HFF-Myc (cell line): ENCODE results near the gene TEFM.

Experiments used
- DNase-seq: peaks from one replicate; pipeline ENCODE4 v3.0.0-alpha.2; 2011; ENCODE audit warnings: low read depth; ENCODE audit errors: extremely low read depth
- H3K4me3 ChIP-seq: replicated peaks from 2 replicates; pipeline ENCODE4 v1.5.1; 2011; ENCODE audit warnings: low read depth, mild to moderate bottlenecking, control low read depth, low read length
- CTCF ChIP-seq: IDR thresholded peaks from 2 replicates; pipeline ENCODE4 v1.5.1; 2012; ENCODE audit warnings: mild to moderate bottlenecking, low read depth, low read length, control low read depth; ENCODE audit errors: missing control alignments

TEFM gene

GRCh38 chr17:30905742-30906100 is 317 bp downstream of the TEFM start:
- TF ChIP-seq CTCF: no peak
- DNase-seq: no peak
- peak overlapping the region; percentile 86 for H3K4me3 ChIP-seq

DNA sequence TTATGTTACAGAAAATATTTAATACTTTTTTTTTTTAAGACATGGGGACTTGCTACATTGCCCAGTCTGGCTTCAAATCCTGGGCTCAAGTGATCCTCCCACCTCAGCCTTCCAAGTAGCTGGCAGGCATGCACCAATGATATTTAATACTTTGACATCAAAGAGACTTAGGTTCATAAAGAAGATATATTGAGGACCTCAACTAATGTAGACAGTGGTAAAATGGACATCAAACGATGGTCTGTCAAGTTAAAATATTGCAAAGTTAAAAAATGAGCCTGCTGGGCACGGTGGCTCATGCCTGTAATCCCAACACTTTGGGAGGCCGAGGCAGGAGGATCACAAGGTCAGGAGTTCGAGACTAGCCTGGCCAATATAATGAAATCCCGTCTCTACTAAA is 8.7 kb downstream of the TEFM start:
- no peak for TF ChIP-seq CTCF
- H3K4me3 ChIP-seq: no peak overlapping the region

GRCh38 chr17:30894236-30894635 is 11.8 kb downstream of the TEFM start:
- no peak for TF ChIP-seq CTCF
- DNase-seq: no peak
- no peak overlapping the region for H3K4me3 ChIP-seq

More for the DNA sequence above, 8.7 kb downstream of the TEFM start:
- no peak for DNase-seq

DNA sequence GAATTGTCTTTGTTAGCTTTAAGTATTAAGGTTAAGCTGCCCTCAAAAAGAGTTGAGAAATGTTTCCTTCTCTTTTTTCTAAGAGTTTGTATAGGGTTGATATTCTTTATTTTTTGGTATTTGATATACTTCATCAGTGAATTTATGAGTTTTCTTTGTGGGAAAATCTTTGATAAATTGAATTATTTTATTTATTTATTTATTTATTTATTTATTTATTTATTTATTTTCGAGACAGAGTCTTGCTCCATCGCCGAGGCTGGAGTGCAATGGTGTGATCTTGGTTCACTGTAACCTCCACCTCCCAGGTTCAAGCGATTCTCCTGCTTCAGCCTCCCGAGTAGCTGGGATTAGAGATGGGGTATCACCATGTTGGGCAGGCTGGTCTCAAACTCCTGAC is 19.9 kb downstream of the TEFM start:
- H3K4me3 ChIP-seq: no peak overlapping the region
- TF ChIP-seq CTCF: no peak
- no peak for DNase-seq

DNA sequence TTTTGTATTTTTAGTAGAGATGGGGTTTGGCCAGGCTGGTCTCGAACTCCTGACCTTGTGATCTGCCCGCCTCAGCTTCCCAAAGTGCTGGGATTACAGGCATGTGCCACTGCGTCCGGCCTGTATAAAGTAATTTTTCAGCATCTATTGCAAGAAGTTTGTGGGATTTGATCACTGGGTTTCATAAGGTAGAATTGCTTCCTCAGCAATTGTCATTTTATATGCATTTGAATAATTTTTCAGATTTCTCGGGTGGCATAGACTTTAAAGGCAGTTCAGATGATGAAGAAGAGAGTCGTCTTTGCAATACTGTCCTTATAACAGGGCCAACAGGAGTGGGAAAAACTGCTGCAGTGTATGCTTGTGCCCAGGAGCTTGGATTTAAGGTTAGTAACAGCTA is 37.0 kb downstream of the TEFM start:
- no peak overlapping the region for H3K4me3 ChIP-seq
- no peak for TF ChIP-seq CTCF
- DNase-seq: no peak

DNA sequence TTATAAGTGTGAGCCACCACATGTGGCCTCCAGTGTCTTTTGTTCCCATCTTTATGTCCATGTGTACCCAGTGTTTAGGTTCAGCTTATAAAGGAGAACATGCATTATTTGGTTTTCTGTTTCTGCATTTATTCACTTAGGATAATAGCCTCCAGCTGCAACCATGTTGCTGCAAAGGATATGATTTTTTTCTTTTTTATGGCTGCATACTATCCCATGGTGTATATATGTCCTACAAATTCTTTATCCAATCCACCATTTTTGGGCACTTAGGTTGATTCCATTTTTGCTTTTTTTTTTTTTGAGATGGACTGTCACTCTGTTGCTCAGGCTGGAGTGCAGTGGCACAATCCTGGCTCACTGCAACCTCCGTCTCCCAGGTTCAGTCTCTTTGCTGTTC is 41.4 kb downstream of the TEFM start:
- no peak overlapping the region for H3K4me3 ChIP-seq
- no peak for DNase-seq
- no peak for TF ChIP-seq CTCF

DNA sequence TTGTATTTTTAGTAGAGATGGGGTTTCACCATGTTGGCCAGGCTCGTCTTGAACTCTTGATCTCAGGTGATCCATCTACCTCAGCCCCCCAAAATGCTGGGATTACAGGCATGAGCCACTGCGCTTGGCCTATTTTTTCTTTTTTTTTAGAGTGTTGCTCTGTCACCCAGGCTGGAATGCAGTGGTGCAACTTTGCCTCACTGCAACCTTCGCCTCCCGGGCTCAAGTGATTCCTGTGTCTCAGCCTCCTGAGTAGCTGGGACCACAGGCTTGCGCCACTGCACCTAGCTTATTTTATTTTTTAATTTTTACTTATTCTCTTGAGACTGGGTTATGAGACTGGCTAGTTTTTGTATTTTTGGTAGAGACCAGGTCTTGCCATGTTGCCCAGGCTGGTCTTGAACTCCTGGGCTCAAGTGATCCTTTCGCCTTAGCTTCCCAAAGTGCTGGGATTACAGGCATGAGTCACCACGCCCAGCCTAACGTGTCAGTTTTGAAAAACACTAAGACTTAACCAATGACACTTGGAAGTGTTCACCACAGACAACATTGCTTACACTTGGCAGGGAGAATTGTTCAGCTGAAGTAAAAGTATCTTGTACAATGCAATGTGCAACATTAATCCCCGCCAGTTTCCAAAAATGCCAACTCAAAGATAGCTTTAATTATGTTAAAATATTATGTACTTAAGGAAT is 47.3 kb downstream of the TEFM start:
- no peak for DNase-seq
- TF ChIP-seq CTCF: no peak
- H3K4me3 ChIP-seq: no peak overlapping the region
